Neutrophil (primary cell): ENCODE measurements around the gene RAD51.

Source experiments
- H3K27ac ChIP-seq: fragments of 200-600 bp; sonication (generic); 2 replicates; pipeline ENCODE4 v1.5.1; 2016; ENCODE audit warnings: mild to moderate bottlenecking, moderate library complexity
- H3K27me3 ChIP-seq: fragments of 200-600 bp; sonication (generic); 2 replicates; pipeline ENCODE4 v1.6.0; 2016; ENCODE audit warnings: mild to moderate bottlenecking
- H3K36me3 ChIP-seq: fragments of 200-600 bp; sonication (generic); 2 replicates; pipeline ENCODE4 v1.5.1; 2017
- H3K4me1 ChIP-seq, 2 experiments: fragments of 200-600 bp in 1 of 2; sonication (generic) in 1 of 2; 1 replicate in 1 of 2; 2 replicates in 1 of 2; pipeline versions ENCODE4 v1.5.1 to v1.6.1; 2013 to 2016; ENCODE audit warnings: low read depth in 1 of 2, low read length in 1 of 2, mild to moderate bottlenecking in 1 of 2, moderate library complexity in 1 of 2; ENCODE audit not compliant: control insufficient read depth in 1 of 2, insufficient read depth in 1 of 2
- H3K4me3 ChIP-seq, 2 experiments: fragments of 200-600 bp in 1 of 2; sonication (generic) in 1 of 2; 1 replicate in 1 of 2; 2 replicates in 1 of 2; pipeline ENCODE4 v1.5.1; 2013 to 2016; ENCODE audit warnings: low read depth in 1 of 2, low read length in 1 of 2, mild to moderate bottlenecking in 1 of 2, moderate library complexity in 1 of 2
- H3K9me3 ChIP-seq: fragments of 200-600 bp; sonication (generic); 2 replicates; pipeline ENCODE4 v1.5.1; 2016
- CTCF ChIP-seq: fragments of 200-600 bp; sonication (generic); IDR thresholded peaks from 2 replicates; pipeline ENCODE4 v1.5.1; 2016; ENCODE audit warnings: antibody characterized with exemption

The RAD51 gene

GRCh38 chr15:40749151-40749630 is 54.2 kb downstream of the RAD51 start:
- TF ChIP-seq CTCF, result no peak
- H3K27ac ChIP-seq, result no peak overlapping the region
- peaks cover 14 to 17% of the 10 kb centered on the region in 2 experiments for H3K4me1 ChIP-seq
- no peaks in the 10 kb centered on the region for H3K27me3 ChIP-seq
- peaks cover 23% of the 10 kb centered on the region for H3K36me3 ChIP-seq
- H3K9me3 ChIP-seq, result no peaks in the 10 kb centered on the region
- no peak overlapping the region for H3K4me3 ChIP-seq

- no peak overlapping the region for H3K4me3 ChIP-seq
- H3K27me3 ChIP-seq, result no peaks in the 10 kb centered on the region
- H3K36me3 ChIP-seq, result peaks cover 14% of the 10 kb centered on the region
- H3K9me3 ChIP-seq, result no peaks in the 10 kb centered on the region
- no peak for TF ChIP-seq CTCF
- peaks cover 24 to 30% of the 10 kb centered on the region in 2 experiments for H3K4me1 ChIP-seq
- H3K27ac ChIP-seq, result no peak overlapping the region
Observed at GRCh38 chr15:40750885-40751284, 55.9 kb downstream of the RAD51 start.

GRCh38 chr15:40751745-40752144 is 56.8 kb downstream of the RAD51 start:
- TF ChIP-seq CTCF, result no peak
- Histone ChIP-seq H3K36me3 (peaks cover 14% of the 10 kb centered on the region), H3K27me3 (no peaks in the 10 kb centered on the region), H3K4me3 (no peak overlapping the region), H3K4me1 (peaks cover 24 to 29% of the 10 kb centered on the region in 2 experiments), H3K9me3 (no peaks in the 10 kb centered on the region), H3K27ac (no peak overlapping the region)

- H3K4me1 ChIP-seq, result peaks cover 16% of the 10 kb centered on the region in 2 experiments
- H3K4me3 ChIP-seq, result peak overlapping the region; percentile 68 to 82
- H3K27me3 ChIP-seq, result no peaks in the 10 kb centered on the region
- peak overlapping the region; percentile 52 for H3K27ac ChIP-seq
- peaks cover 14% of the 10 kb centered on the region for H3K36me3 ChIP-seq
- no peaks in the 10 kb centered on the region for H3K9me3 ChIP-seq
- no peak for TF ChIP-seq CTCF
Observed at GRCh38 chr15:40754574-40754882, 59.6 kb downstream of the RAD51 start.

- peak; percentile 49 for TF ChIP-seq CTCF
- H3K4me1 ChIP-seq, result peaks cover 16% of the 10 kb centered on the region in 2 experiments
- no peaks in the 10 kb centered on the region for H3K27me3 ChIP-seq
- H3K27ac ChIP-seq, result peak within 1 kb of the TSS; percentile 52
- H3K4me3 ChIP-seq, result peak within 1 kb of the TSS; percentile 68 to 82
- no peaks in the 10 kb centered on the region for H3K9me3 ChIP-seq
- H3K36me3 ChIP-seq, result peaks cover 14% of the 10 kb centered on the region
Observed at GRCh38 chr15:40754883-40755811, 60.2 kb downstream of the RAD51 start, which contains the start of gene RMDN3. RMDN3 (minus strand) TSS chr15:40755254; CDS start chr15:40754783, 471 bp downstream.
